H1 (cell line): ENCODE data around the gene TP53BP2. TPM values are rescaled to one million over a fixed set of nuclear protein-coding genes. Genes with fewer than 3 reads are reported as not detected.

ENCODE experiments used
- ATF2 ChIP-seq: IDR thresholded peaks from 2 replicates; pipeline ENCODE4 v1.6.1; 2012; ENCODE audit warnings: low read length, inconsistent platforms
- CHD7 ChIP-seq: fragments of 300-600 bp; sonication (generic); IDR thresholded peaks from 2 replicates; pipeline ENCODE4 v1.7.1; 2012; ENCODE audit warnings: low read length, moderate library complexity, mild to moderate bottlenecking, inconsistent platforms; ENCODE audit not compliant: insufficient replicate concordance
- GABPA ChIP-seq: IDR thresholded peaks from 2 replicates; pipeline ENCODE4 v1.6.1; 2011; ENCODE audit warnings: mild to moderate bottlenecking, low read length, moderate library complexity, borderline replicate concordance; ENCODE audit not compliant: insufficient read depth
- GTF2F1 ChIP-seq: IDR thresholded peaks from 2 replicates; pipeline ENCODE4 v1.6.1; 2012; ENCODE audit warnings: low read depth, low read length, improper control_type of control experiment, borderline replicate concordance
- NANOG ChIP-seq: IDR thresholded peaks from 2 replicates; pipeline ENCODE4 v1.6.1; 2011; ENCODE audit warnings: low read length, low read depth, mild to moderate bottlenecking, inconsistent platforms; ENCODE audit not compliant: insufficient read depth, poor library complexity, severe bottlenecking
- POLR2A ChIP-seq, 2 experiments: IDR thresholded peaks; 1 replicate in 1 of 2; 2 replicates in 1 of 2; pipeline ENCODE4 v1.6.1; 2011; ENCODE audit warnings: low read depth in 2 of 2, low read length in 2 of 2, mild to moderate bottlenecking in 2 of 2; ENCODE audit errors: control extremely low read depth in 1 of 2
- POLR2AphosphoS5 ChIP-seq: IDR thresholded peaks from 2 replicates; pipeline ENCODE4 v1.6.1; 2011; ENCODE audit warnings: low read depth, low read length
- POU5F1 ChIP-seq: IDR thresholded peaks from 2 replicates; pipeline ENCODE4 v1.6.1; 2011; ENCODE audit warnings: low read depth, mild to moderate bottlenecking, low read length, moderate library complexity
- SIRT6 ChIP-seq: IDR thresholded peaks from one replicate; pipeline ENCODE4 v1.7.1; 2012; ENCODE audit warnings: low read length, inconsistent platforms
- SP1 ChIP-seq: IDR thresholded peaks from 2 replicates; pipeline ENCODE4 v1.6.1; 2011; ENCODE audit warnings: low read depth, low read length
- TCF12 ChIP-seq: IDR thresholded peaks from 2 replicates; pipeline ENCODE4 v1.6.1; 2011; ENCODE audit warnings: low read depth, mild to moderate bottlenecking, low read length
- YY1 ChIP-seq: IDR thresholded peaks from 2 replicates; pipeline ENCODE4 v1.6.1; 2011; ENCODE audit warnings: low read depth, mild to moderate bottlenecking, low read length
- polyA plus RNA-seq, 7 experiments: library from polyadenylated mRNA; depleted of rRNA in 3 of 7; stranded (reverse) in 5 of 7; unstranded in 2 of 7; fragments of >200 nt in 5 of 7; fragments of 200-250 nt in 2 of 7; gene quantifications; 1 replicate in 5 of 7; 2 replicates in 1 of 7; 4 replicates in 1 of 7; pipeline versions ENCODE4 v1.2.1 to v1.2.3, GENCODE V29; 2011 to 2013; ENCODE audit warnings: missing spikeins in 2 of 7, mixed read lengths in 2 of 7
- total RNA-seq: library from RNA; stranded (reverse); fragmentation: NEBNext Ultra II Directional; extraction: Animal tissue kit (Norgen Biotek cat#: 25700); gene quantifications from 2 replicates; pipeline ENCODE4 v1.2.1, GENCODE V29; 2021

The TP53BP2 gene
- total and polyA plus RNA-seq, 2 of the 8 experiments (the other 6 are each of a cell fraction or from before 2014, with no cell fraction given), result 18.0 to 38.7 TPM

- TF ChIP-seq CHD7 (no peak), YY1 (no peak), NANOG (no peak), GTF2F1 (no peak), POLR2A (IDR thresholded peaks at IDR 0.05; ENCODE audit: control extremely low read depth in 1 of 2, low read depth in 2 of 2, low read length in 2 of 2) (no peak), GABPA (no peak), TCF12 (no peak), ATF2 (no peak), POU5F1 (no peak), POLR2AphosphoS5 (no peak), SIRT6 (no peak), SP1 (no peak)
Measured at GRCh38 chr1:223760833-223761232, 84.9 kb downstream of the TP53BP2 start (continued).
